ENCODE results near the gene MAD1L1. TPM values are rescaled to one million over a fixed set of nuclear protein-coding genes. Genes with fewer than 3 reads are reported as not detected.

The MAD1L1 gene
- total and polyA plus RNA-seq, 4 donors: 12.8 to 20.7 (median 16.5) TPM

DNA sequence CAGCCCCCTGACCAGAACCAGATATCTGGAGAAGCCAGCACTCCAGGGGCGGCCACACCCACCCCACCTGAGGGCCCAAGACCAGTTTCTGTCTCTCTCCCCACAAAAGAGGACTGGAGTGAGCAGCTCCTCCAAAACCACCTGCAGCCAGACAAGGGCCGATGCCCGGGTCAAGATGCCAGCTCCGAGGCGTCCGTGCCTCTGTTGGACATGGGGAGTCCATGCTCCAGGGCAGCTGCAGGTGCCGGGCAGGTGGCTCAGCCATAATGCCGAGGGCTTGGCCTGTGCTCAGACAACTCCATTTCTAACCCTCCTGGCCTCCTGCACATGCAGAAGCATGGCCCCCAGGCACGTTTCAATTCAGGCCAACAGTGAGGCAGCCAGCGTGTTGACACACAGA, 234.6 kb downstream of the MAD1L1 start:
- no peak overlapping the region for H3K4me3 ChIP-seq (ENCODE audit: low read depth in 1 of 3, low read length in 3 of 3)
- no peaks in the 10 kb centered on the region for H3K36me3 ChIP-seq (ENCODE audit: control insufficient read depth in 4 of 4, insufficient read depth in 3 of 4, low read depth in 1 of 4, low read length in 3 of 4)
- H3K4me1 ChIP-seq (ENCODE audit: control insufficient read depth in 4 of 4, insufficient read depth in 4 of 4, low read length in 3 of 4): peaks cover 0 to 8% (median 7%) of the 10 kb centered on the region in 4 donors
- H3K9me3 ChIP-seq (ENCODE audit: control insufficient read depth in 4 of 4, low read length in 3 of 4): no peaks in the 10 kb centered on the region
- H3K27me3 ChIP-seq (ENCODE audit: control insufficient read depth in 4 of 4, insufficient read depth in 4 of 4, low read length in 3 of 4): no peaks in the 10 kb centered on the region
- H3K27ac ChIP-seq (ENCODE audit: low read depth in 1 of 2, low read length in 2 of 2): no peak overlapping the region
- 97% methylated on average over 10 of the region's 10 CpGs for WGBS
- no peak for DNase-seq (ENCODE audit: low spot score)
- H3K9ac ChIP-seq (ENCODE audit: low read depth in 1 of 2, low read length in 2 of 2): no peak overlapping the region
- TF ChIP-seq EGR1 (IDR thresholded peaks at IDR 0.05; ENCODE audit: low read depth in 2 of 2) (no peak), YY1 (IDR thresholded peaks at IDR 0.05) (no peak), RAD21 (IDR thresholded peaks at IDR 0.05) (no peak), GABPA (IDR thresholded peaks at IDR 0.05 in 1 of 2, conservative IDR thresholded peaks at IDR 0.05 in 1 of 2) (no peak), JUND (IDR thresholded peaks at IDR 0.05) (no peak)
- TF ChIP-seq, protein P1, sequence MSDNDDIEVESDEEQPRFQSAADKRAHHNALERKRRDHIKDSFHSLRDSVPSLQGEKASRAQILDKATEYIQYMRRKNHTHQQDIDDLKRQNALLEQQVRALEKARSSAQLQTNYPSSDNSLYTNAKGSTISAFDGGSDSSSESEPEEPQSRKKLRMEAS (IDR thresholded peaks at IDR 0.05): no peak
- TF ChIP-seq, protein P2, sequence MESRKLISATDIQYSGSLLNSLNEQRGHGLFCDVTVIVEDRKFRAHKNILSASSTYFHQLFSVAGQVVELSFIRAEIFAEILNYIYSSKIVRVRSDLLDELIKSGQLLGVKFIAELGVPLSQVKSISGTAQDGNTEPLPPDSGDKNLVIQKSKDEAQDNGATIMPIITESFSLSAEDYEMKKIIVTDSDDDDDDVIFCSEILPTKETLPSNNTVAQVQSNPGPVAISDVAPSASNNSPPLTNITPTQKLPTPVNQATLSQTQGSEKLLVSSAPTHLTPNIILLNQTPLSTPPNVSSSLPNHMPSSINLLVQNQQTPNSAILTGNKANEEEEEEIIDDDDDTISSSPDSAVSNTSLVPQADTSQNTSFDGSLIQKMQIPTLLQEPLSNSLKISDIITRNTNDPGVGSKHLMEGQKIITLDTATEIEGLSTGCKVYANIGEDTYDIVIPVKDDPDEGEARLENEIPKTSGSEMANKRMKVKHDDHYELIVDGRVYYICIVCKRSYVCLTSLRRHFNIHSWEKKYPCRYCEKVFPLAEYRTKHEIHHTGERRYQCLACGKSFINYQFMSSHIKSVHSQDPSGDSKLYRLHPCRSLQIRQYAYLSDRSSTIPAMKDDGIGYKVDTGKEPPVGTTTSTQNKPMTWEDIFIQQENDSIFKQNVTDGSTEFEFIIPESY (IDR thresholded peaks at IDR 0.05): no peak
- TF ChIP-seq, protein P3, sequence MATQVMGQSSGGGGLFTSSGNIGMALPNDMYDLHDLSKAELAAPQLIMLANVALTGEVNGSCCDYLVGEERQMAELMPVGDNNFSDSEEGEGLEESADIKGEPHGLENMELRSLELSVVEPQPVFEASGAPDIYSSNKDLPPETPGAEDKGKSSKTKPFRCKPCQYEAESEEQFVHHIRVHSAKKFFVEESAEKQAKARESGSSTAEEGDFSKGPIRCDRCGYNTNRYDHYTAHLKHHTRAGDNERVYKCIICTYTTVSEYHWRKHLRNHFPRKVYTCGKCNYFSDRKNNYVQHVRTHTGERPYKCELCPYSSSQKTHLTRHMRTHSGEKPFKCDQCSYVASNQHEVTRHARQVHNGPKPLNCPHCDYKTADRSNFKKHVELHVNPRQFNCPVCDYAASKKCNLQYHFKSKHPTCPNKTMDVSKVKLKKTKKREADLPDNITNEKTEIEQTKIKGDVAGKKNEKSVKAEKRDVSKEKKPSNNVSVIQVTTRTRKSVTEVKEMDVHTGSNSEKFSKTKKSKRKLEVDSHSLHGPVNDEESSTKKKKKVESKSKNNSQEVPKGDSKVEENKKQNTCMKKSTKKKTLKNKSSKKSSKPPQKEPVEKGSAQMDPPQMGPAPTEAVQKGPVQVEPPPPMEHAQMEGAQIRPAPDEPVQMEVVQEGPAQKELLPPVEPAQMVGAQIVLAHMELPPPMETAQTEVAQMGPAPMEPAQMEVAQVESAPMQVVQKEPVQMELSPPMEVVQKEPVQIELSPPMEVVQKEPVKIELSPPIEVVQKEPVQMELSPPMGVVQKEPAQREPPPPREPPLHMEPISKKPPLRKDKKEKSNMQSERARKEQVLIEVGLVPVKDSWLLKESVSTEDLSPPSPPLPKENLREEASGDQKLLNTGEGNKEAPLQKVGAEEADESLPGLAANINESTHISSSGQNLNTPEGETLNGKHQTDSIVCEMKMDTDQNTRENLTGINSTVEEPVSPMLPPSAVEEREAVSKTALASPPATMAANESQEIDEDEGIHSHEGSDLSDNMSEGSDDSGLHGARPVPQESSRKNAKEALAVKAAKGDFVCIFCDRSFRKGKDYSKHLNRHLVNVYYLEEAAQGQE (IDR thresholded peaks at IDR 0.05): no peak

DNA sequence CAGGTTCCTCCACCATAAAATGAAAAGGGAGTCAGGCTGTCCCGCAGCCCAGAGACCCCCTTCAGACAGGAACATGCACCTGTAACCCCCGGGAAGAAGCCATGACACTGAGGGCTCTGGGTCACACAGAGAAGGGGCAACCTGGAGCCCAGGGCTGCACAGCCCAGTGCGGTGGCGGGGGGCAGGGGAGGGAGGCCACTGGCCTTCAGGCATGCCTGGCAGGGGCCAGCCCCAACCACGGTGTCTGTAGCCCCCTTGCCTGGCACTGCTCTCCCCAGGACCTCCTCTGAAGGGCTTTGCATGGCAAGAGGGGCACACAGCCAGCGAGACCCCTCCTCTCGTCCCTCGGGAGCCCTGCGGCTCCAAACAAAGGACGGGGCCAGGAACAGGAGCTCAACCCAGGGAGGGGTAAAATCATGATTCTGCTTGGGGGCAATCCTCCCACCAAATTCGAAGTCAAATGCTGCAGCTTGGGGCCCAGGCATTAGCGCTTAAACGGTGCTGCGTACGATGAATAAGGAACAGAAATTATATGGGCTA, 235.1 kb downstream of the MAD1L1 start:
- Histone ChIP-seq H3K27ac (ENCODE audit: low read depth in 1 of 2, low read length in 2 of 2) (no peak overlapping the region), H3K27me3 (ENCODE audit: control insufficient read depth in 4 of 4, insufficient read depth in 4 of 4, low read length in 3 of 4) (no peaks in the 10 kb centered on the region), H3K4me3 (ENCODE audit: low read depth in 1 of 3, low read length in 3 of 3) (no peak overlapping the region), H3K4me1 (ENCODE audit: control insufficient read depth in 4 of 4, insufficient read depth in 4 of 4, low read length in 3 of 4) (peaks cover 0 to 10% (median 9%) of the 10 kb centered on the region in 4 donors), H3K9ac (ENCODE audit: low read depth in 1 of 2, low read length in 2 of 2) (no peak overlapping the region), H3K9me3 (ENCODE audit: control insufficient read depth in 4 of 4, low read length in 3 of 4) (no peaks in the 10 kb centered on the region), H3K36me3 (ENCODE audit: control insufficient read depth in 4 of 4, insufficient read depth in 3 of 4, low read depth in 1 of 4, low read length in 3 of 4) (no peaks in the 10 kb centered on the region)
- no peak for DNase-seq (ENCODE audit: low spot score)
- TF ChIP-seq HNF4G (IDR thresholded peaks at IDR 0.05) (no peak), FOXA2 (IDR thresholded peaks at IDR 0.05) (no peak)
- WGBS: 91% methylated on average over 15 of the region's 15 CpGs

DNA sequence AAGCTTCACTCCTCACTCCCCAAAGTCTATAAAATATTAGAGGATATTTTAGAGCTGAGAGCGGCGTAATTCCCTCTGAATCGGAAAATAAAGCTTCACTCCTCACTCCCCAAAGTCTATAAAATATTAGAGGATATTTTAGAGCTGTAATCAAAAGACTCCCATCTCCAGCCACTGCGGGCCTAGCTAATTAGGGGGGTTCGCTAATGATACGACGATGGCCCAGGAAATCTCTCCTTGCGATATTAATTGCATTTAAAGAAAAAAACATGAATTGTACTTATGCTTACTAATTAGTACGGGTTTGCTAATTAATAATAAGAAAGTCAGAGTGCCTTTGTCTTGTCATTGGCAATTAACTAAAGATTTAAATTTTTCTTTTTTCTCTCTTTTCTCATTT, 235.9 kb downstream of the MAD1L1 start:
- Histone ChIP-seq H3K27me3 (ENCODE audit: control insufficient read depth in 4 of 4, insufficient read depth in 4 of 4, low read length in 3 of 4) (no peaks in the 10 kb centered on the region), H3K27ac (ENCODE audit: low read depth in 1 of 2, low read length in 2 of 2) (no peak overlapping the region), H3K36me3 (ENCODE audit: control insufficient read depth in 4 of 4, insufficient read depth in 3 of 4, low read depth in 1 of 4, low read length in 3 of 4) (no peaks in the 10 kb centered on the region), H3K9me3 (ENCODE audit: control insufficient read depth in 4 of 4, low read length in 3 of 4) (no peaks in the 10 kb centered on the region), H3K9ac (ENCODE audit: low read depth in 1 of 2, low read length in 2 of 2) (no peak overlapping the region), H3K4me1 (ENCODE audit: control insufficient read depth in 4 of 4, insufficient read depth in 4 of 4, low read length in 3 of 4) (peaks cover 0 to 10% (median 9%) of the 10 kb centered on the region in 4 donors), H3K4me3 (ENCODE audit: low read depth in 1 of 3, low read length in 3 of 3) (no peak overlapping the region)
- no peak for DNase-seq (ENCODE audit: low spot score)
- TF ChIP-seq HNF4G (IDR thresholded peaks at IDR 0.05): no peak
- no peak for TF ChIP-seq HNF4A (conservative IDR thresholded peaks at IDR 0.05)
- TF ChIP-seq, protein P3 (IDR thresholded peaks at IDR 0.05): no peak
- no peak for TF ChIP-seq TAF1 (conservative IDR thresholded peaks at IDR 0.05)
- TF ChIP-seq SP1 (IDR thresholded peaks at IDR 0.05): no peak
- TF ChIP-seq, protein P2 (IDR thresholded peaks at IDR 0.05): no peak
- no peak for TF ChIP-seq FOXA1 (IDR thresholded peaks at IDR 0.05)
- no peak for TF ChIP-seq NR2F2 (IDR thresholded peaks at IDR 0.05)
- TF ChIP-seq YY1 (IDR thresholded peaks at IDR 0.05): no peak
- TF ChIP-seq RXRA (IDR thresholded peaks at IDR 0.05): no peak
- TF ChIP-seq JUND (IDR thresholded peaks at IDR 0.05): no peak
- TF ChIP-seq FOXA2 (IDR thresholded peaks at IDR 0.05): no peak
- no peak for TF ChIP-seq RAD21 (IDR thresholded peaks at IDR 0.05)
- 97% methylated on average over 9 of the region's 9 CpGs for WGBS
